Prostate gland (tissue), 2 donors: ENCODE data around the gene RIPOR2. TPM values are rescaled to one million over a fixed set of nuclear protein-coding genes. Genes with fewer than 3 reads are reported as not detected.
"Not testable (repeated sequence)": the region's sequence is repeated elsewhere in the genome, so short reads cannot be mapped to it uniquely, and the experiment has no call there.

Experiments
- DNase-seq: peaks from one replicate; pipeline ENCODE4 v3.0.0-alpha.2; 2019; ENCODE audit warnings: low spot score
- H3K27ac ChIP-seq, 2 donors: fragments of 200-600 bp; sonication (generic); 2 replicates each; pipeline ENCODE4 v1.5.1; 2017 to 2019
- H3K27me3 ChIP-seq: fragments of 200-600 bp; sonication (generic); replicated peaks from 2 replicates; pipeline ENCODE4 v1.5.1; 2019; ENCODE audit not compliant: insufficient read depth
- H3K36me3 ChIP-seq, 2 donors: fragments of 200-600 bp; sonication (generic); 1 replicate in 1 of 2; 2 replicates in 1 of 2; pipeline versions ENCODE4 v1.5.1 to v1.8.1; 2017 to 2019
- H3K4me1 ChIP-seq: fragments of 200-600 bp; sonication (generic); replicated peaks from 2 replicates; pipeline ENCODE4 v1.5.1; 2019
- H3K4me3 ChIP-seq, 2 donors: fragments of 200-600 bp; sonication (generic); 2 replicates each; pipeline ENCODE4 v1.5.1; 2017 to 2019
- H3K9me3 ChIP-seq: fragments of 200-600 bp; sonication (generic); 2 replicates; pipeline ENCODE4 v1.5.1; 2017
- POLR2A ChIP-seq: fragments of 450-650 bp; IDR thresholded peaks from one replicate; pipeline ENCODE4 v1.6.1; 2016; ENCODE audit warnings: antibody characterized with exemption, mild to moderate bottlenecking
- POLR2AphosphoS5 ChIP-seq: sonication (generic); formaldehyde crosslinking; IDR thresholded peaks from one replicate; pipeline ENCODE4 v1.6.1; 2017; ENCODE audit warnings: antibody characterized with exemption
- WGBS: methylation state at CpG from one replicate; pipeline ENCODE4 v1.1.5; 2018; 5-methylcytosine and 5-hydroxymethylcytosine counted together
- intact Hi-C: fragments of 100-400 bp; cut with DNase I; formaldehyde crosslinking; loops from one replicate; pipeline ENCODE4 v1.14.2; 2022
- total RNA-seq, 2 donors: library from RNA; depleted of rRNA; stranded (reverse); fragments of >200 nt; gene quantifications; one replicate each; pipeline ENCODE4 v1.1.0, GENCODE V29; 2016
- TF ChIP-seq, protein P1 (sequence below), 4 experiments: fragments of 200-600 bp in 2 of 4; fragments of 450-650 bp in 2 of 4; sonication (generic) in 2 of 4; IDR thresholded peaks; 1 replicate in 3 of 4; 2 replicates in 1 of 4; pipeline ENCODE4 v1.5.1; 2016 to 2019; ENCODE audit warnings: antibody characterized with exemption in 4 of 4, mild to moderate bottlenecking in 2 of 4, moderate library complexity in 2 of 4

The RIPOR2 gene
- total RNA-seq, 2 donors from 2014 or later, result 16.1 to 23.7 TPM

DNA sequence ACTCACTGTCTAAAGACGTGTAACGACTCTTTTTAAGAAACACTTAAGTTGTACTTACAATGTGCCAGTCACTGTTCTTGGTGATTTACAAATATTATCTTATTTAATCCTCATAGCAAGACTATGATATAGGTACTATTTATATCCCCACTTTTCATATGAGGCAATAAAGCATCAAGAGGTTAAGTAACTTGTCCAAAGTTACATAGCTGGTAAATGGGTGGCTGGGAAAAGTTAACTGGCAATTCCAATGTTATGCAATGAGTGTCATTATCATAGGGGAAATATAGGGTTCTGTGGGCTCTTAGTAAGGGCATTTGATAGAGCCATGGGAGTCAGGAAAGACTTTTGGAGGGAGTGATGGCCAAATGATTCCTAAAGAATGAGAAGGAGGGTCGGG lies 21.4 kb upstream of the RIPOR2 start:
- Histone ChIP-seq H3K9me3 (no peaks in the 10 kb centered on the region), H3K4me3 (no peak overlapping the region), H3K4me1 (no peaks in the 10 kb centered on the region), H3K27ac (no peak overlapping the region), H3K36me3 (no peaks in the 10 kb centered on the region), H3K27me3 (no peaks in the 10 kb centered on the region)
- no peak for DNase-seq
- 96% methylated on average over 3 of the region's 3 CpGs for WGBS
- no peak for TF ChIP-seq POLR2A
- no peak for TF ChIP-seq POLR2AphosphoS5
- TF ChIP-seq, protein P1, sequence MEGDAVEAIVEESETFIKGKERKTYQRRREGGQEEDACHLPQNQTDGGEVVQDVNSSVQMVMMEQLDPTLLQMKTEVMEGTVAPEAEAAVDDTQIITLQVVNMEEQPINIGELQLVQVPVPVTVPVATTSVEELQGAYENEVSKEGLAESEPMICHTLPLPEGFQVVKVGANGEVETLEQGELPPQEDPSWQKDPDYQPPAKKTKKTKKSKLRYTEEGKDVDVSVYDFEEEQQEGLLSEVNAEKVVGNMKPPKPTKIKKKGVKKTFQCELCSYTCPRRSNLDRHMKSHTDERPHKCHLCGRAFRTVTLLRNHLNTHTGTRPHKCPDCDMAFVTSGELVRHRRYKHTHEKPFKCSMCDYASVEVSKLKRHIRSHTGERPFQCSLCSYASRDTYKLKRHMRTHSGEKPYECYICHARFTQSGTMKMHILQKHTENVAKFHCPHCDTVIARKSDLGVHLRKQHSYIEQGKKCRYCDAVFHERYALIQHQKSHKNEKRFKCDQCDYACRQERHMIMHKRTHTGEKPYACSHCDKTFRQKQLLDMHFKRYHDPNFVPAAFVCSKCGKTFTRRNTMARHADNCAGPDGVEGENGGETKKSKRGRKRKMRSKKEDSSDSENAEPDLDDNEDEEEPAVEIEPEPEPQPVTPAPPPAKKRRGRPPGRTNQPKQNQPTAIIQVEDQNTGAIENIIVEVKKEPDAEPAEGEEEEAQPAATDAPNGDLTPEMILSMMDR (IDR thresholded peaks at IDR 0.05), result no peak
- intact Hi-C loops, result no loop called here

GRCh38 chr6:24953726-24954125 lies 18.0 kb upstream of the RIPOR2 start:
- WGBS, result 94% methylated on average over 3 of the region's 3 CpGs
- Histone ChIP-seq H3K36me3 (no peaks in the 10 kb centered on the region), H3K9me3 (no peaks in the 10 kb centered on the region), H3K4me1 (no peaks in the 10 kb centered on the region), H3K27me3 (peaks cover 2% of the 10 kb centered on the region), H3K4me3 (no peak overlapping the region), H3K27ac (no peak overlapping the region)
- intact Hi-C loops, result no loop called here
- DNase-seq, result no peak
- TF ChIP-seq, protein P1 (IDR thresholded peaks at IDR 0.05), result no peak

- Histone ChIP-seq H3K9me3 (no peaks in the 10 kb centered on the region), H3K4me3 (no peak overlapping the region), H3K4me1 (no peaks in the 10 kb centered on the region), H3K27ac (no peak overlapping the region), H3K36me3 (no peaks in the 10 kb centered on the region), H3K27me3 (peaks cover 2% of the 10 kb centered on the region)
- 77% methylated on average over 5 of the region's 5 CpGs for WGBS
- no peak for DNase-seq
- intact Hi-C loops, result no loop called here
- TF ChIP-seq POLR2AphosphoS5 (no peak), POLR2A (no peak)
- TF ChIP-seq, protein P1 (IDR thresholded peaks at IDR 0.05), result no peak
These were observed 16.1 kb upstream of the RIPOR2 start for GRCh38 chr6:24951811-24952299.

DNA sequence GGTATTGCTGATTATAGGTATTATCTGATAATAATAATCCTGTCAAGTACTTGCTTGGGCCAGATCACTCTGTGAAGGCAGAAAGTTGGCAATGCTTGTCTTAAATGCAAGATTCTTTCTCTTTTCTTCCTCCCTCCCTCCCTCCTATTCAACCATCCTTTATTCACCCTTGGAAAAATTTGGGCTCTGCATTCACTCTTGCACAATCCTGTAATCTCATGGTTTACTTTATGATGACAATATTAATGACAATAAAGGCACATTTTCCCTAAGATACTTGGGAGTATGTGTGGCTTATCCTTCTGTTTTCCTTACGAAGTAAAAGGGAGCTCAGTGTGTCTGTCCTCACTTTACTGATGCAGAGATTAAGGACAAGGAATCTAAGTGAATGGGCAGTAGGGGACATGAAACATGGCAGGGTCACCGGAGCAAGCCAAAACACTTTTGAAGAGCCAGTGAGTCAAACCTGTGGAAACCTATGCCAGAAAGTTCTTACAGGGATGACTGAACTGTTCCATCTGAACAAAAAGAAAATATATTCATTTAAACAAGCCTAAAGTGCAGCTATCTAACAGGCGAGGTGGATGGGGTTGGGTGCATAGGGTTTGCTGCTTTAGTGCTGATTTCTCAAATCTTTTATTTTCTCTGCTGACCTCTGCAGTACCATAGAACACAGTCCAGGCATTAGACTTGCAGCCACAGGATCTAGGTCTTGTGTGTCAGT lies 14.6 kb upstream of the RIPOR2 start:
- DNase-seq, result no peak
- 54% methylated on average over 3 of the region's 3 CpGs for WGBS
- no peak overlapping the region for H3K4me3 ChIP-seq
- no peaks in the 10 kb centered on the region for H3K36me3 ChIP-seq
- H3K9me3 ChIP-seq, result no peaks in the 10 kb centered on the region
- H3K27ac ChIP-seq, result no peak overlapping the region
- intact Hi-C loops, result no loop called here
- H3K4me1 ChIP-seq, result no peaks in the 10 kb centered on the region
- peaks cover 2% of the 10 kb centered on the region for H3K27me3 ChIP-seq
- no peak for TF ChIP-seq POLR2A
- TF ChIP-seq POLR2AphosphoS5, result no peak
- TF ChIP-seq, protein P1 (IDR thresholded peaks at IDR 0.05), result no peak

DNA sequence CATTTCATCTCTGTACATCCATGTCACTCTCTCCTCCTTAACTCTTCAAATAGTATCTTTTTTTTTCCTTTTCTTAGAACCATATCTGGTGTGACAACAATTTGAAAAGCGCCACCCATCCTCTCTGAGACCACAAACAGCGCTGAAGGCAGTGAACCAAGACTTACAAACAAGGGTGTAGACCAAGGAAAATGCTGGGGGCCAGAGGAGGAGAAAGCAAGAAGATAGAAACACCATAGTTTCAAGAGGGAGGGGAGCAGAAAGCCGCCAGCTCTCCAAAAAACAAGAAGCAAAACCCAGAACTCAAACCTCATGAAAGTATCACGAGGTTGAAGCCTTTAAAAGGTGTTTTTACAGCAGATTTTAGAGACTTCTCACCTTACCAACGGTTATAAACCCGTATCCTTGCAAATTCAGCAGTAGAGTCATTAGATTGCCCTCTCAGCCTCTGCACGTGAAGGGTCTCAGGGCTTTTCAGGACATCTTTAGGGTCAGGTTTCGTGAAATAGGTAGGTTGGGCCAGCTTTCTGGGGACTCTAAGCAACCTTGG lies 13.3 kb upstream of the RIPOR2 start:
- Histone ChIP-seq H3K27me3 (peaks cover 2% of the 10 kb centered on the region), H3K36me3 (no peaks in the 10 kb centered on the region), H3K4me1 (no peaks in the 10 kb centered on the region), H3K27ac (no peak overlapping the region), H3K9me3 (no peaks in the 10 kb centered on the region), H3K4me3 (no peak overlapping the region)
- TF ChIP-seq POLR2A, result no peak
- TF ChIP-seq, protein P1 (IDR thresholded peaks at IDR 0.05), result no peak
- no peak for TF ChIP-seq POLR2AphosphoS5
- intact Hi-C loops, result no loop called here
- WGBS, result 79% methylated on average over 8 of the region's 8 CpGs
- DNase-seq, result no peak

DNA sequence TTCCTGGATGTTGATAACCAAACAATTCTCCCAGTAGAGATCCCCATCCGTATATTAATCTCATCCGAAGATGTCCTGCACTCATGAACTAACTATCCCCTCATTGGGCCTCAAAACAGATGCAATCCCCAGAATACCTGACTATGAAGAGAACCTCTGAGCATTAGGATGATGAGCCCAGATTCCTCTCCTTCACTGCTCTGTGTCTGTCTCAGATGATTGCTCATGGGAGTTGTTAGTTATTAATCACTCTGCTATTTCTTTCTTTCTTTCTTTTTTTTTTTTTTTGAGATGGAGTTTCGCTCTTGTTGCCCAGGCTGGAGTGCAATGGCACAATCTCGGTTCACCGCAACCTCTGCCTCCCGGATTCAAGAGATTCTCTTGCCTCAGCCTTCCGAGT lies 12.5 kb upstream of the RIPOR2 start:
- H3K4me3 ChIP-seq, H3K36me3 ChIP-seq, intact Hi-C loops, H3K9me3 ChIP-seq, H3K27me3 ChIP-seq, H3K27ac ChIP-seq, DNase-seq, H3K4me1 ChIP-seq: not testable (repeated sequence)
- WGBS, result 88% methylated on average over 7 of the region's 7 CpGs
